Endodermal cell (in vitro differentiated cells): ENCODE data around the gene PINK1. TPM values are rescaled to one million over a fixed set of nuclear protein-coding genes. Genes with fewer than 3 reads are reported as not detected.

Source experiments
- DNase-seq: peaks from one replicate; pipeline ENCODE4 v3.0.0-alpha.2; 2017
- H3K27ac ChIP-seq: 2 replicates; pipeline ENCODE4 v1.5.1; 2013; ENCODE audit warnings: mild to moderate bottlenecking, low read depth, low read length, moderate library complexity
- H3K27me3 ChIP-seq: 2 replicates; pipeline ENCODE4 v1.6.1; 2013; ENCODE audit warnings: mild to moderate bottlenecking, low read length, moderate library complexity; ENCODE audit not compliant: insufficient read depth, control insufficient read depth, poor library complexity, severe bottlenecking
- H3K36me3 ChIP-seq: 2 replicates; pipeline ENCODE4 v1.7.0; 2013; ENCODE audit warnings: mild to moderate bottlenecking, low read length, moderate library complexity; ENCODE audit not compliant: control insufficient read depth, insufficient read depth
- H3K4me1 ChIP-seq: one replicate; pipeline ENCODE4 v1.7.0; 2013; ENCODE audit warnings: low read length; ENCODE audit not compliant: control insufficient read depth, insufficient read depth
- H3K4me3 ChIP-seq: 2 replicates; pipeline ENCODE4 v1.5.1; 2013; ENCODE audit warnings: mild to moderate bottlenecking, low read length, moderate library complexity
- H3K9ac ChIP-seq: 2 replicates; pipeline ENCODE4 v1.6.1; 2013; ENCODE audit warnings: mild to moderate bottlenecking, low read length, moderate library complexity; ENCODE audit not compliant: poor library complexity, severe bottlenecking; ENCODE audit errors: extremely low read depth
- H3K9me3 ChIP-seq: 2 replicates; pipeline ENCODE4 v1.6.1; 2013; ENCODE audit warnings: mild to moderate bottlenecking, low read length, moderate library complexity; ENCODE audit not compliant: control insufficient read depth
- H3K27ac Mint-ChIP-seq: 2 replicates; pipeline ENCODE4 v1.8.0; 2020; ENCODE audit warnings: mixed read lengths
- H3K27me3 Mint-ChIP-seq: 2 replicates; pipeline ENCODE4 v1.8.0; 2021; ENCODE audit warnings: mild to moderate bottlenecking, mixed read lengths; ENCODE audit not compliant: insufficient read depth
- H3K36me3 Mint-ChIP-seq: 2 replicates; pipeline ENCODE4 v1.8.0; 2020; ENCODE audit warnings: low read depth, mixed read lengths
- H3K4me1 Mint-ChIP-seq: 2 replicates; pipeline ENCODE4 v1.8.0; 2020; ENCODE audit warnings: mixed read lengths
- H3K4me3 Mint-ChIP-seq: 2 replicates; pipeline ENCODE4 v1.8.0; 2020; ENCODE audit warnings: mild to moderate bottlenecking, moderate library complexity, mixed read lengths
- H3K9me3 Mint-ChIP-seq: 2 replicates; pipeline ENCODE4 v1.8.0; 2020; ENCODE audit warnings: mild to moderate bottlenecking, mixed read lengths
- WGBS, 2 experiments: methylation state at CpG; one replicate each; pipeline versions ENCODE4 v1.1.5 to v1.1.7; 2013; ENCODE audit warnings: missing lambda C conversion rate in 2 of 2, mixed read lengths in 1 of 2; ENCODE audit not compliant: insufficient coverage in 1 of 2, insufficient read length in 1 of 2; 5-methylcytosine and 5-hydroxymethylcytosine counted together
- total RNA-seq, 2 donors: library from RNA; stranded (reverse); fragmentation: NEBNext Ultra II Directional in 1 of 2; extraction: Animal tissue kit (Norgen Biotek cat#: 25700) in 1 of 2; gene quantifications; 2 replicates in 1 of 2; 3 replicates in 1 of 2; pipeline ENCODE4 v1.2.1, GENCODE V29; 2021
- TF ChIP-seq, protein P1 (sequence below): fragments of 200-600 bp; sonication (generic); conservative IDR thresholded peaks from 2 replicates; pipeline ENCODE4 v1.5.0; 2021; ENCODE audit warnings: antibody characterized with exemption, mild to moderate bottlenecking

Gene PINK1
- total RNA-seq, 2 donors from 2014 or later, result 26.3 to 27.7 TPM

DNA sequence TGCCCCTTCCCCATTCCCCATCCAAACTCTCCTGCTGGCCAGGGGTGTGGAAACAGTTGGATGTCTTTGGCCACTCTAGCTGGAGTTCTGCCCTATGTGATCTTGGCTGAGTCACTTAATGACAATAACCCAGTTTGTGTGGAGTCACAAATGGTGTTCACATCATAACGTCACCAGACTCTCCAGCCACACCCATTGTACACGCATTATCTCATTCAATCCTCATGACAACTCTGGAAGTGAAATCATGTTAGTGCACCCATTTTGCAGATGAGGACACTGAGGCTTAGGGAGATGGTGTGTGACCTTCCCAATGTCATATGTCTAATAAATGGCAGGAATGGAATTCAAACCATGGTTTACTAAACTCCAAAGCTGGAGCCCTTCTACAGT lies 45.6 kb upstream of the PINK1 start:
- H3K9me3 Mint-ChIP-seq, result no peaks in the 10 kb centered on the region
- Histone ChIP-seq H3K9me3 (no peaks in the 10 kb centered on the region), H3K36me3 (no peaks in the 10 kb centered on the region), H3K27ac (no peak overlapping the region), H3K4me1 (peaks cover 11% of the 10 kb centered on the region), H3K4me3 (no peak overlapping the region), H3K27me3 (peaks cover 5% of the 10 kb centered on the region), H3K9ac (no peak overlapping the region)
- peaks cover 3% of the 10 kb centered on the region for H3K27me3 Mint-ChIP-seq
- DNase-seq, result no peak
- peaks cover 28% of the 10 kb centered on the region for H3K4me1 Mint-ChIP-seq
- no peak overlapping the region for H3K27ac Mint-ChIP-seq
- no peak overlapping the region for H3K4me3 Mint-ChIP-seq
- no peaks in the 10 kb centered on the region for H3K36me3 Mint-ChIP-seq
- WGBS, 2 experiments, result 80 to 81% methylated on average over 1 to 2 of the region's 2 CpGs
- TF ChIP-seq, protein P1, sequence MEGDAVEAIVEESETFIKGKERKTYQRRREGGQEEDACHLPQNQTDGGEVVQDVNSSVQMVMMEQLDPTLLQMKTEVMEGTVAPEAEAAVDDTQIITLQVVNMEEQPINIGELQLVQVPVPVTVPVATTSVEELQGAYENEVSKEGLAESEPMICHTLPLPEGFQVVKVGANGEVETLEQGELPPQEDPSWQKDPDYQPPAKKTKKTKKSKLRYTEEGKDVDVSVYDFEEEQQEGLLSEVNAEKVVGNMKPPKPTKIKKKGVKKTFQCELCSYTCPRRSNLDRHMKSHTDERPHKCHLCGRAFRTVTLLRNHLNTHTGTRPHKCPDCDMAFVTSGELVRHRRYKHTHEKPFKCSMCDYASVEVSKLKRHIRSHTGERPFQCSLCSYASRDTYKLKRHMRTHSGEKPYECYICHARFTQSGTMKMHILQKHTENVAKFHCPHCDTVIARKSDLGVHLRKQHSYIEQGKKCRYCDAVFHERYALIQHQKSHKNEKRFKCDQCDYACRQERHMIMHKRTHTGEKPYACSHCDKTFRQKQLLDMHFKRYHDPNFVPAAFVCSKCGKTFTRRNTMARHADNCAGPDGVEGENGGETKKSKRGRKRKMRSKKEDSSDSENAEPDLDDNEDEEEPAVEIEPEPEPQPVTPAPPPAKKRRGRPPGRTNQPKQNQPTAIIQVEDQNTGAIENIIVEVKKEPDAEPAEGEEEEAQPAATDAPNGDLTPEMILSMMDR, result no peak

DNA sequence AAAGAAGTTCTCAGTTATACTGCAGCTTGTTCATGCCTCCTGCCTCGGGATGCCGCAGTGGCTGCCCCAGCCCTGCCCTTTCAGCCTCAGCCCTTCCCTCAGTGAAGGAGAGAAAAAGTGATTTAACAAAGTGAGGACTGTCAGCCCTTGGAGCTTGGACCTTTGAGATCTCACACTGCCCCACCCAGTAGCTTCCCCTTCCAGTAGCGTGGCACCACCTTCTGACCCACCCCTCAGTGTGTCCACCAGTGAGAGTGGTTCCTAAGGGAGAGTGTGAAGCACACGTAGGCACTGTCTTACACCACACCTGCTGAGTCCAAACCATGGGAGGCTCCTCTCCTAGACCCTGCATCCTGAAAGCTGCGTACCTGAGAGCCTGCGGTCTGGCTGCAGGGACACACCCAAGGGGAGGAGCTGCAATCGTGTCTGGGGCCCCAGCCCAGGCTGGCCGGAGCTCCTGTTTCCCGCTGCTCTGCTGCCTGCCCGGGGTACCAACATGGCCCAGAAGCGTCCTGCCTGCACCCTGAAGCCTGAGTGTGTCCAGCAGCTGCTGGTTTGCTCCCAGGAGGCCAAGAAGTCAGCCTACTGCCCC lies 44.5 kb upstream of the PINK1 start, which contains the start of gene CDA:
Gene CDA (plus strand): TSS at position 464 of the 592 bp plus-strand sequence. CDS start 33 bp downstream, at position 497.
- H3K4me1 Mint-ChIP-seq, result peaks cover 28% of the 10 kb centered on the region
- peaks cover 11% of the 10 kb centered on the region for H3K4me1 ChIP-seq
- H3K4me3 ChIP-seq, result peak within 1 kb of the TSS; percentile 66
- peak within 1 kb of the TSS; percentile 16 for H3K9ac ChIP-seq
- peaks cover 5% of the 10 kb centered on the region for H3K27me3 ChIP-seq
- WGBS, 2 experiments, result 34 to 71% methylated on average over 2 to 11 of the region's 11 CpGs
- H3K36me3 ChIP-seq, result no peaks in the 10 kb centered on the region
- no peak within 1 kb of the TSS for H3K27ac ChIP-seq
- H3K9me3 Mint-ChIP-seq, result no peaks in the 10 kb centered on the region
- peaks cover 3% of the 10 kb centered on the region for H3K27me3 Mint-ChIP-seq
- H3K9me3 ChIP-seq, result no peaks in the 10 kb centered on the region
- DNase-seq, result peak; percentile 92
- peak within 1 kb of the TSS; percentile 60 for H3K4me3 Mint-ChIP-seq
- H3K36me3 Mint-ChIP-seq, result no peaks in the 10 kb centered on the region
- TF ChIP-seq, protein P1, result no peak
- peak within 1 kb of the TSS; percentile 82 for H3K27ac Mint-ChIP-seq

DNA sequence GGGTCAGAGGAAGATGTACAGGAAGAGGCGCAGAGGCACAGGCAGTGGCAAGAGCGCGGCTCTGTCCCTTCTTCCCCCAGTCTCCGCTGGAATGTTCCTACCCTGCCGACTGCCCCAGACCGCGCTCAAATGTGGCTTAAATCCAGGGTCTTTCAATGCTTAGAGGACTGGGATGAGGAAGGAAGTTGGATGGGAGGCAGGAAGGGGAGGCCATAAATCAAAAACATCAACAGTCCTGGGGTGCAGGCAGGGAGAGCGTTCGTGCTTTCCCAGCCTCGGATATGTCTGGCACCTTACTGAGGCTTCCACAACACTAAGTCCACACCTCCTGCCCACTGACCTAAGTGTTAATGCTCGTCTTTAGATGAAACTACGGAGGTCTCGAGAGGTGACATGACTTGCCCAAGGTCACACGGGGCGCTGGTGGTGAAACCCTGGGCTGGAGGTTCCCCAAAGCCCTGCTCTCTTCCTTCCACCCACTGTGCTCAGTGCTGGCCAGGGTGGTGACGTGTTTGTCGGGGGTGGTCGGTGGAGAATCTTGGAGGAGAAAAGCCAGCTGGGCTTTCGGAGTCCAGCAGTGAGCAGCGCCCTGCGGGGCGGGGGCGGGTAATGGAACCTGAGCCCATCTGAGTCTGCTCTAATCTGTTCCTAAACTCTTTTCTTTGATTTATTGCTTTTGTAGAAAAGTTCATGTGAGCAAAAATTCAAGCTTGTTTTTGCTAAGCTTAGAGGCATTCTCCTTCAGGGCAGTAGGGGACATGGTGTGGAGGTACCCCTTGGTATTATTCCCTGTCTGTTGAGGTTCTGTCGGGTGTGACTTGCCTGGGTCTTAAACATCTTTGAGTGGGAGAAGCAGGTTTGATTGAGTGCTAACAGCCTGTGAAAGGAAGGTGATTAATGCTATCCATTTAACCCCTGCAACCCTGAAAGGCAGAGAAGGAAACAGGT lies 43.7 kb upstream of the PINK1 start:
- 42 to 49% methylated on average over 15 to 24 of the region's 24 CpGs for WGBS, 2 experiments
- no peaks in the 10 kb centered on the region for H3K9me3 Mint-ChIP-seq
- Histone ChIP-seq H3K9ac (peak overlapping the region; percentile 16), H3K27me3 (peaks cover 5% of the 10 kb centered on the region), H3K27ac (no peak overlapping the region), H3K4me3 (peak overlapping the region; percentile 66), H3K4me1 (peaks cover 11% of the 10 kb centered on the region), H3K36me3 (no peaks in the 10 kb centered on the region), H3K9me3 (no peaks in the 10 kb centered on the region)
- peak; percentile 86 for DNase-seq
- H3K27me3 Mint-ChIP-seq, result peaks cover 3% of the 10 kb centered on the region
- peak overlapping the region; percentile 82 for H3K27ac Mint-ChIP-seq
- H3K4me1 Mint-ChIP-seq, result peaks cover 28% of the 10 kb centered on the region
- TF ChIP-seq, protein P1, result no peak
- peak overlapping the region; percentile 60 for H3K4me3 Mint-ChIP-seq
- no peaks in the 10 kb centered on the region for H3K36me3 Mint-ChIP-seq
